D721Med (cell line): ENCODE measurements around the gene SARM1.
"Not testable (repeated sequence)": the region's sequence is repeated elsewhere in the genome, so short reads cannot be mapped to it uniquely, and the experiment has no call there.

Source experiments
- DNase-seq: peaks from one replicate; pipeline ENCODE4 v3.0.0; 2011; ENCODE audit warnings: low spot score; ENCODE audit not compliant: insufficient read length
- FAIRE-seq: peaks from 2 replicates; lab custom pipeline; 2011; peaks lifted over from hg19 to GRCh38; lab: Jason Lieb, UNC
- CTCF ChIP-seq: IDR thresholded peaks from 2 replicates; pipeline ENCODE4 v1.5.1; 2012; ENCODE audit warnings: mild to moderate bottlenecking, control low read depth; ENCODE audit not compliant: insufficient read depth; ENCODE audit errors: missing control alignments

Gene SARM1

GRCh38 chr17:28335201-28335958, 36.1 kb upstream of the SARM1 start, which contains the start of the genes IFT20 and TNFAIP1:
IFT20 (minus strand) TSS chr17:28335472; CDS start chr17:28331985, 3,487 bp downstream.
TNFAIP1 (plus strand) TSS chr17:28335761; CDS start chr17:28339522, 3,761 bp downstream.
- TF ChIP-seq CTCF, result peak; percentile 21
- DNase-seq (peak; percentile 78), FAIRE-seq (no peak)

- no peak for TF ChIP-seq CTCF
- no peak for FAIRE-seq
- peak; percentile 58 for DNase-seq
Measured at GRCh38 chr17:28335959-28336871, 35.3 kb upstream of the SARM1 start.

- no peak for FAIRE-seq
- TF ChIP-seq CTCF, result no peak
- no peak for DNase-seq
Measured at GRCh38 chr17:28338056-28338768, 33.3 kb upstream of the SARM1 start.

- not testable (repeated sequence) for FAIRE-seq, DNase-seq
Measured at GRCh38 chr17:28338769-28339212, 32.7 kb upstream of the SARM1 start.

- FAIRE-seq (no peak), DNase-seq (no peak)
- no peak for TF ChIP-seq CTCF
Measured at GRCh38 chr17:28339431-28339830, 32.1 kb upstream of the SARM1 start.

- no peak for FAIRE-seq
- no peak for TF ChIP-seq CTCF
- no peak for DNase-seq
Measured at GRCh38 chr17:28340374-28340773, 31.1 kb upstream of the SARM1 start.

GRCh38 chr17:28341516-28341915, 30.0 kb upstream of the SARM1 start:
- TF ChIP-seq CTCF, result no peak
- no peak for DNase-seq
- no peak for FAIRE-seq
